Measurements from ENCODE around the gene ZCCHC18.

ZCCHC18 gene

DNA sequence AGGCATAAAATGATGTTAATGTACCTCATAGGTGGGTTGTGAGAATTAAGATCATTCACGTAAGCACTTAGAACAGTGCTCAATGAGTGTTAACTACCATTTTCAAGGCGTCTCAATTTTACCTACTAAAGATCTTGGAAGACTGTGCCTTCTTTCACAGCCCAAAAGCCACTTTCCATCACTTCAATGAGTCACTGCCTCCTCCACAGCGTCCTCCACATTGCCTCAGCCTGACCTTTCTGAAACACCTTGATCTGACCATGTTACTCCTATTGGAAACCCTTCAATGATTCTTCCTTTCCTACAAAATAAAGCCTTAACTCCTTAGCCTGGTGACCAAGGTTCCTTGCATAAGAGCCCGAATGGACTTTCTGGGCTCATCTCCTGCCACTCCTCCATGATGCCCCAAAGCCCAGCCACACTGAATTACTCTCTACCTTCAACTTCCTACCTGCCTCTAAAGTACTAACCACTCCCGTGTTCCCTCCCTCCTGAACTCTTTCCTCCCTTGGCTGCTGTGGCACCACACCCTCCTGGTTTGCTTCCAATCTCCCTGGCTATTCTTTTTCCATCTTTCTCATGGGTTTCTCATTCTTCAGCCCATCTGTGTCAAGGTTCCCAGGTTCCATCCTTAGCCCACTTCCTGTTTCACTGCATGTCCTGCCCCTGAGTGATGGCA, 22.4 kb downstream of the ZCCHC18 start:
- no peak for DNase-seq (ENCODE audit: low read depth in 2 of 2)

DNA sequence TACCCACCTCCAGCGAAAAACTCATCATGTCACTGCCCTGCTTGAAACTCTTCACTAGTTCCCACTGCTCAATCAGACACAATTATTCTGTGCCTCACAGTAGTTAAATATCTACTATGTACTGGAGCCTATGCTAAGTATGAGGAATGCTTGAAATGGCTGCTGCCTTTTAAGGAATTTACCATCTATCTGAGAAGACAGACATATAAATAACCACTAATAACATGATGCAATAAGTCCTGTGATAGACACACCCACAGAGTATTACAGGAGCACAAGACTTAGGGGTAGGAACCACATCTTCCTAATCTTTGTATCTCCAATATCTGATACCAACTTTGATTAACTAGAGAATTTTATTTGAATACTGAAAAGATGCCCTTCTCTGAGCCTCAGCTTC, 23.4 kb downstream of the ZCCHC18 start:
- DNase-seq (ENCODE audit: low read depth in 2 of 2), result no peak

DNA sequence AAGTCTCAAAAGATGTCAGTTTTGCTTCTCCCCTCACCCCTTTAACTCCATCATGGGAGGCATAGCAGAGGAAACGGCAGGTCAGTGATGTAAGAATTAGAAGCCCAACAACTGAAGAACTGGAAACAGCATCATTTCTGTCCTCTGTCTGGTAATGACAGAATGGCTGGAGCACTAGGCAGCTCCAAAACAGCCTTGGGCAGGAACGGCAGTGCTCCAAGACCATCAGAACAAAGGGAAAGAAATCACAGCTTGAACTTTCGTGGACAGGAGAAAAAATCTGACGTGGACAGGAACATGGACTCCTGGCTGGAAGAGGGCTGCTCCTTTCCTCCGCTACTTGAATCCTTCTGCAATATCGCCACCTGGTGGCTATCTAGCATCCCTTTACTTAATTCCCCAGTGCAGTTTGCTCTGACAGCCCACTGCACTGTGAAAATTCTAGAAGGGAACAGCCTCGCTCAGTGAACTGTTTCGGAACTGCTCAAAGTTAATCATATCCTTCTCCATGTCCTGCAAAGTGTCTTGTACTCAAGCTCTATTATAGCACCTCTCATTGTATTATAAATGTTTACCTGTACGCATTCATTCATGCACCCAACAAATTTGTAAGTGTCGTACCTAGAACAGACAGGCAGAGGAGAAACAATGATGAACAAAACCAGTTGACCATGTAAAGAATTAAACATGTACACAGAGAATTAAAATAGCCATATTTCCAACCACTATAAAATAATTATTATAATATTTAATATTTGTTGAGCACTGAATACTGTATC, 24.1 kb downstream of the ZCCHC18 start:
- no peak for DNase-seq (ENCODE audit: low read depth in 2 of 2)

DNA sequence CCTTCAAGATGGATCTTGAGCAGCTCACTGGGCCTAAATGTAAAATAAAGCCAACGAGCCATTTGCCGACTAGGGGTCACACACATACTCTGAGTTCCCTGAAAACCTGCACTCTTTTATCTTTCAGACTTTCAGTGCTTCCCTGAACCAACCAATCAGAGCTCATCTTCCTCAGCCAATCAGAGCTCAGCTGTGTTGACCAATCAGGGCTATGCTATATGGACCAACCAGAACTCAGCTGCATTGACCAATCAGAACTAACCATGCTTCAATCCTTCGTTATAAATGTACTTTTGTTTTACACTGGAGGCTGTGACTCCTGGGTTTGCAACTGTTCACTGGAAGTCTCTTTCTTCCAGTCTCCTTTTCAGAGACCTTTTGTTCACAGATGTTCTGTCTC, 25.2 kb downstream of the ZCCHC18 start:
- DNase-seq (ENCODE audit: low read depth in 2 of 2), result no peak

DNA sequence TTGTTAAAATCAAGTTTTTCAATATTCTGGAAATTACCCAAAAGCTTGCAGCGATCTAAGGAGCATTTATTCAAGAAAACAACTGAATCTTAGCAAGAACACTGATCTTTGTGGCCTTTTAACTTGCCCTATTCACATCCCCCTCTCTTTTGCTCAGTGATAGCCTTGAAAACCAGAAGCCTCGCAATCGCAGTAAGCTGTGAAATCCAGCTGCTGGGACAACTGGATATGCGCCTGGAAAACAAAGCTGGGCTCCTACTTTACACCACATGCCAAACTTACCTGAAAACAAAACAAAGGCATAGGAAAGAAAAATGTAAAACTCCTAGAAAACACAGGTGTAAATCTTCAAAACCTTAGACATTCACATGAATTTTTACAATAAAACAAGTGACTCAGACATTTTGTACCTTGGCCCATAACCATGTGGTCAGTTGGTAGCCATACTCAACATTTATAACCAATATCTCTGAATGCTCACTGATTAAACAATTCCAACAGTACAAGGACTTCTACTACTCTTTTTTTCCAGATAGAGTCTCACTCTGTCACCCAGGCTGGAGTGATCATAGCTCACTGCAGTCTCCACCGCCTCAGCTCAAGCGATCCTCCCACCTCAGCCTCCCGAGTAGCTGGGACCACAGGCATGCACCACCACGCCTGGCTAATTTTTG, 28.9 kb downstream of the ZCCHC18 start:
- no peak for DNase-seq (ENCODE audit: low read depth in 2 of 2)

DNA sequence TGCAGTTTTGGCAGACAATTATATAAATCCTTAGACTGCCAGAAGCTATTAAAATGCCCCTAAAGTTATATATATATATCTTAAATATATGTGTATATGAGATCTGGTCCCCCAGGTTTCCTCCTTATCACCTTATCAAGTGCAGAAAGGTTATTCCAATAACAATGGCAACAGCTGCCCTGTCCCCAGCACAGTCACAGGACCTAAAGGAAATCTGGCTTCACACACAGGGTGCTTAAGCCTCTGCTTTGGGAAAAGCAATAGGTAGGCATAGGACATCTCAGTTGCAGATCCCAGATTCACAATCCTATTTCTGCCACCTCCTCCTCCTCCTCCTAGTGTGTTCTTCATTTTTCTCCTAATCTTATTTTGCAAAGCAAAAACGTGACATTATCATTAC, 38.7 kb downstream of the ZCCHC18 start:
- no peak for DNase-seq (ENCODE audit: low read depth in 2 of 2)

DNA sequence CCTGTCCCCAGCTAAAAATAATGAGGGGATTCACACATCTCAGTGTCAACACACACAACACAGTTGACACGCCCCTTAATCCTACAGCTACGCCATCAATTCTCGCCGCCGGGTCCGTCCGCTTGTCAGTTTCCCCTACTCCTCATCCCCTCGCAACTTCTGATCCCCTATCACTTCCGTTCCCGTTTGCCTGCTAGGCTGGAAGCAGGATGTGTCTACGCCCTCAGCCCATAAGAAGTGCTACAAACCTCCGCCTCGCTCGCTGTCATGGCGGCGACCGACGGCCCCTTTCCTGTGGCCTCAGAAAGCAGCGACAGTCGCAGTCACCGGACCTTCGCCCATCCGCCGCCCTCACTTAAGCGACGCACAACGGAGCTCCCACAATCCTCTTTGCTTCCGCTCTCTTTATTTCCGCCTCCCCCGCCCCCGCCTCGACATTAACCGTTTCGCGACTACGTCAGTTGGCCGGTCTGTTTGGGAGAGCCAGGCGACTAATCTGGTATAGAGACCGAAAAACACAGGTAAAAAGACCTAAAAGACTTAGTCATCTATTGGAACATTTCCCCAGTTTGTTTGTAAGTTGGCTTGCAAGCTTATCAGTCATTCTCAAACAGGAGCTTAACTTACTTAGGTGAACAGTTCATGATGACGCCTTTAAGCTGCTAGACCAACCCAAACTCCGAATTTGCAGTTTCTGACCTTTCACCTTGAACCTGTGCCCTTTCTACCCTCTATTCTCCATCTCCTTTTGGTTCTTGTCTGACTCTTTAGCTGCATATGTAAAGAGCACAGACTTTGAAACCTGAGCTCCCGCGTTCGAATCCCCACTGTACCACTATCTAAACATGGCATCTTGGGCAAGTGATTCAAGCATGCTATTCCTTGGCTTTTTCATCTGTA, 44.6 kb downstream of the ZCCHC18 start, which contains the start of gene SLC25A53:
Gene SLC25A53, minus strand, starts transcription at position 380 of the 900 bp plus-strand sequence. CDS start 51,752 bp downstream, outside the sequence.
- DNase-seq (ENCODE audit: low read depth in 2 of 2), result peak; percentile 51 to 68
